HG02642 (cell line): Measurements from ENCODE around the gene CYFIP1.

Experiments
- ATAC-seq: cut with Tn5 transposase; IDR thresholded peaks from one replicate; pipeline ENCODE4 v1.9.1; 2021; ENCODE audit warnings: mild to moderate bottlenecking; ENCODE audit not compliant: unreplicated experiment, poor library complexity

Gene CYFIP1

DNA sequence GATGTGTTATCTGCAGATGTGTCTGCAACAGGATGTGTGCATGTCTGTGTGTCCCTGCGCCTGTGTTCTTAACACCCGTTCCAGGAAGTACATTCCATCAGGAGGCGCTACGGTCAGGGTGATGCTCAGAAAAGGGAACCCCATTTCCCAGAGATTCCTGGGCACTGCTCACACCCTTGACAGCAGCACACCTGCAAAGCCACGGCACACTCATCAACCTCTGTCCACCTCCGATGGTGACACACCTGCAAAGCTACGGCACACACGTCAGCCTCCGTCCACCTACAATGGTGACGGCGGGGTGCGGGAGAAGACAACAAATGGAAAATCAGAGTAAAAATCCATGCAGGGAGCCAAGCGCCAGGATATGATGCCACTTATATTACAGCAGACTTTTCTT, 86.3 kb downstream of the CYFIP1 start:
- no peak for ATAC-seq

DNA sequence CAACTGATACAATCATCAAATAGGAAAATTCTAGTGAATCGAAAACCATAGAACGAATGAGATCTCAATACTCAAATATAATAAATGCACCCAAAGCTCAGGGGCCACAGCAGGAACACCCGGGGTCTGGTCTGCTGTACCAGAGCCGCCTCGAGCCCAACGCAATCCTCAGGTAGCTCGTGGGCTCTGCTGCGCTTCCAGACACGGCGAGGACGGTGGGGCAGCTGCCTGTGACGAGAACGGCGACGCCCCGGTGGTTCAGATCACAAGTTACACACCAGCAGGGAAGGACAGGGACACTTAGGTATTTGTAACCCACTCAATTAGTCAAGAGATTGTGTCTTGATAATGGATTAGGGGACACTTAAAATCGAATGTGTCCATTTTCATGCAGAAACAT, 87.1 kb downstream of the CYFIP1 start:
- no peak for ATAC-seq

DNA sequence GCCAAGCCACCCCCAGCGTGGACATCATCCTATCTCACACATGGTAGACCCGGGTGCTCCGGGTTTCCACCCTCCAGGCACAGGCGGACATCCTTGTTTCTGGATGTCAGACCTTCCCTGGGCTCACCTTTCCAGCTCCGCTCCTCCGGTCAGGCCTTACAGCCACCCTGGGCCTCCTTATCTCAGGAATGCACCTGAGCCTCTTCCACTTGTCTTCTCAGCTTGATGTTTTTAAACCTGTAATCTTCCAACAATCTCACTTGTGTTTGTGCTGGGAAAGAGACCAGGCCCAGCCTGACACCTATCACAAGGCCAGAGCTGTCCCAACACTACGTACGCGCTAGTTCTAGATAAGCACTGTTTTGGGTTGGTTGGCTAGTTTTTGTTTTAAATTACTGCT, 87.8 kb downstream of the CYFIP1 start:
- no peak for ATAC-seq

DNA sequence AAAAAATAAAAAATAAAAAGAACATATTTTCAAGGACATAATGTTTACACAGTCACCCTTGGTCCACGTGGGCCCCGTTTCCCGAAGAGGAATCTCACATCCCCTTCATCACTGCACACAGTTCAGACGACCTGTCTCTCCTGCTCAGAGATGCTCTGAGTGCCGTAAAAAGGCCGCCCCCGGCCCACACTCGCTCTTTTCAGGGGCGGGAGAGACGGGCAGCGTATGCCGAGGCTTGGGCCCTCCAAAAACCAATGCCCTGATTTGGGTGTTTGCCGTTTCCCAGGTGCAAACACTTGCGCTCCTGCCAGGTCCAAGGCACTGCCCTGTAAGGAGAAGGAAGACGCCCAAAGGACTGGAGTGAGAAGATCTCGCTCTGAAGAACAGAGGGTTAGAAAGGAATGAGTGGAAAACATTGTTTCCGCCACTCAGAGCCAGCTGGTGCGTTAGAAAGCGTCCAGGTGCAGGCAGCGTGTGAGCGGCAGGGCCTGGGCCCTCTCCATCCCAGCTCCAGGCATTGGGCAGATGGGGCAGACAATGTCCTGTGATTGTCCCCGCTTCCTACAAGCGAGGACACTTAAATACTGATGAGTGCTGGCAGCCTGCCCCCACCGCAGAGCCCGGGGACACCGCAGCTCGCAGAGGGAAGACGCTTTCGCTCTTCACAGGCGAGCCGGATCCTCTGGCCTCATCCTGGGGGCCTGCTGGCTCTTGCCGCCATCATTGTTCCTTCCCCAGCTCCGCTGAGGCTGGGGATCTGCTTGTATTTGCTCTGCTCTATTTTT, 88.5 kb downstream of the CYFIP1 start:
- ATAC-seq, result no peak

DNA sequence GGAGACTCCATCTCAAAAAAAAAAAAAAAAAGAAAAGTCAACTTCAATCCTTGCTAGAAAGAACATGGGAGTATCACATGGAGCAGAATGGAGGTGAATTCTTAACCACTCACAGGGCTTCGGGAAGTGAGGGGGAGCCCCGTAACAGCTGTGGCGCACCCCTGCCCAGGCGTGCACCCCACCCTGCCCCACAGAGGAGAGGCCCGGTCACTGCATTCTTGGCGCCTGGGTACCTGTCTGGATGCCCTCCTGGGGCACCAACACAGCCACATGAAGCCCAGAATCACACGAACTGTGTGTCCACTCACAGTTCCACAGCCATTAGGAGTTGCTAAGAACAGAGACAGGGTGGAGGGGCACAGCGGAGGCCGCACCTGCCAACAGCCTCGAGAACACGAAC, 89.9 kb downstream of the CYFIP1 start:
- no peak for ATAC-seq

DNA sequence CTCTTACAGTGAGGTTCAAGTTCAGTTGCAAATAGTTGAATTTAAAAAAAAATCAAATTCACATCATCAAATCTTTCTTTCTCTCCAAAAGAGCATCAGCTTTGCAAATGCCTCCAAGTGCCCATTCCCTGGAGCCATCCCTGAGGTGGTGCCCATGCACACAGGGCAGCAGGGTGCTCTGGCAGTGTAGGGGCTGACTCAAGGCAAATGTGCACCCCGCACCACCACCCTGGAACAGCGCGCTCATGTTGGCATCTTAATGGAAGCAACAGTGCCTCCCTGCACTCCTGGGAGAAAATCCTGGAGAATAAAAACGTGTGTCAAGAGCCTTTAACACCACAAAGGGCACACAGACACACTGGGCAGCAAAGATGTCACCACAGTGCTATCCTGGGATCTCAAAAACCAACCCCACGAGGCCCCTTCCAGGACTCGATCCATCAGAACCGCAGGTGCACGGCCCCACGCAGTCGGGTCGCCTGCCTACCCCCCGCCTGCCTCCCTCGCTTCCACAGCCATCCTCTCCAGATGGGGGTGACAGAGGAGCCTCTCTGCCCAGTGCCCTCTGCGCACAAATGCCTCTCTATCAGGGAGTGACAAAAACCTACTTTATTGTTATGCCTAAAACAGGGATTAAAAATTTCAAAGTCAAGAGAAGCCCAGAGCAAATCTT, 90.9 kb downstream of the CYFIP1 start:
- no peak for ATAC-seq

DNA sequence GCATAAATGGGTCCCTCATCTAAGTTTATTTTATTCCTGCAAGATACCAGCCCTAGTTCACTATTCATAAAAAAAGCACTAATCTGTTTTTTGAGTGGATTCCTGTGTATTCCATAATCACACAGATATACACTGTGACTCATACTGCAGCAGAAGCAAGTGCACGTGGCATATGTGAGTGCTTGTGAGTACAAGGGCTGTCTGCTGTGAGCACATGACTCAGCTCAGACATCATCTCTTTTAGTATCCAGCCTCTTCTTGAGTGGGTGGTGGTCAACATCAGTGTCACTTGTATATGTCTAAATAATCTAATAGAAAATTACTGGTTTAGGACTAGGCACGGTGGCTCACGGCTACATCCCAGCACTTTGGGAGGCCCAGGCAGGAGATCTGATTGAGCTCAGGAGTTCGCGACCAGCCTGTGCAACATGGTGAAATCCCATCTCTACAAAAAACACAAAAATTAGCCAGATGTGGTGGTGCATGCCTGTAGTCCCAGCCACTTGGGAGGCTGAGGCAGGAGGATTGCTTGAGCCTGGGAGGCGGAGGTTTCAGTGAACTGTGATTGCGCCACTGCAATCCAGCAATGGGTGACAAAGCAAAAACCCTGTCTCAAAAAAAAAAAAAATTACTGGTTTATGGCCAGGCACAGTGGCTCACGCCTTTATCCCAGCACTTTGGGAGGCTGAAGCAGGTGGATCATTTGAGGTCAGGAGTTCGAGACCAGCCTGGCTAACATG, 91.9 kb downstream of the CYFIP1 start:
- no peak for ATAC-seq

DNA sequence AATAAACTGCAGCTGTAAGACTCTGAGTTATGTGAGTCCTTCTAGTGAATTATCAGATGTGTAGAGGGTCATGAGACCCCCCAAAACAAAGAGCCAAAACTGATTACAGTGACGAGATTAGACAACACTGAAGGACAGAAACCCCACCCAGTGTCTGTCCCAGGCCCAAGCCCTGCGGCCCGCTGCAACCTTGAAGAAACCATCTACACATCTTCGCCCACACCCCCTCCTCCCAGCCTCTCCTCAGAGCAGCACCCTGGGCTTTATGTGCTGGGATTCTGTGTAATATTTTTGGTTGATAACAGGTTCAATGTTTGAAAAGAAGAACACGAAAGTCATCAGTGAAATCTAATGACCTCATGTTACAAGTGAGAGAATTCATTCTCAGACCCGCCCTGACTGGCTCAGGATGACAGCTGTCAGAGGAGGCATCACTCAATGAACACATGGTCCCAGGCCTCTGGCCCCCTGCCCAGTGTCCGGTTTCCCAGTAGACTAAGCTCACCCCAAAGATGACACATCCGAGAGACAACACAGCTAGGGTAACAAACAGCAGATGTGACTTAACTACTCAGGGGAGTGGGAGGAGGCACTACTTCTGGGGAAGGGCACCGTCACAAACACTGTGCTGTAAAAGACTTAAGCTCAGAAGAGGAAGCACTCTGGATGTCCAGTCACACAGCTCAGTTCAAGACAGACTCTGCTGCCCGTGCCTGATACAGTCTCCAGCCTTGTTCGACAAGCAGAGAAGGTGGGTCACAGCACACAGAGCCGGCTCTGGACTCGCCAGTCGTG, 92.8 kb downstream of the CYFIP1 start:
- ATAC-seq, result no peak

DNA sequence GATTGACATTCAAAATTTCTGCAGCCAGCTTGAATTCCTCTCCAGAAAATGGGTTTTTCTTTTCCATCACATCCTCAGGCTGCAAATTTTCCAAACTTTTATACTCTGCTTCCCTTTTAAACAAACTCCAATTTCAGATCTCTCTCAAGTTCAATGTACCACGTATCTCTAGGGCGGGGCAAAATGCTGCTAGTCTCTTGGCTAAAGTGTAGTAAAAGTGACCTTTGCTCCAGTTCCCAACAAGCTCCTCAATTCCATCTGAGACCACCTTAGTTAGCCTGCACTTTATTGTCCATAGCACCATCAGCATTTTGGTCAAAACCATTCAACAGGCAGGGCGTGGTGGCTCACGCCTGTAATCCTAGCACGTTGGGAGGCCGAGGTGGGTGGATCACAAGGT, 95.0 kb downstream of the CYFIP1 start:
- ATAC-seq, result no peak

DNA sequence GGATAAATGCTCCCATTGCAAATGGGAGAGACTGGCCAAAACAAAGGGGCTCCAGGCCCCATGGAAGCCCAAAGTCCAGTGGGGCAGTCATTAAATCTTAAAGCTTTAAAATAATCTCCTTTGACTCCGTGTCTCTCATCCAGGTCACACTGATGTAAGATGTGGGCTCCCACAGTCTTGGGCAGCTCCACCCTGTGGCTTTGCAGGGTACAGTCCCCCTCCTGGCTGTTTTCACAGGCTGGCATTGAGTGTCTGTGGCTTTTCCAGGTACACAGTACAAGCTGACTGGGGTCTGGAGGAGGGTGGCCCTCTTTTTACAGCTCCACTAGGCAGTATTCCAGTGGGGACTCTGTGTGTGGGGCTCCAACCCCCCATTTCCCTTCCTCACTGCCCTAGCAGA, 95.8 kb downstream of the CYFIP1 start:
- ATAC-seq, result no peak

DNA sequence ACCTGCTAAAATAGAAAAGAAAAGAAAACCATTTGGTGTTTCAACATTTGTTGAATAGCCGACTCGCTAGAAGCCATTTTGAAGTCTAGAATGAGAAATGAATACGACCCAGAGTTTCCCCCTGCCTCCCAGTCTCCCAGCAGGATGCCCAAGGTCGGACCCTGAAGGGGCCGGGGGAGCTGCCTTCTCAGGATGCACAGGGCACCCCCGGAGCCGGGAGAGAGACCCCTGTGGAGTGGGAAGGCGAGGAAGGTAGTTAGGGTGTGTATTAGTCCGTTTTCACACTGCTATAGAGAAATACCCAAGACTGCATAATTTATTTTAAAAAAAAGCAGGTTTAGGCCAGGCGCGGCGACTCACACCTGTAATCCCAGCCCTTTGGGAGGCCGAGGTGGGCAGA, 97.0 kb downstream of the CYFIP1 start:
- ATAC-seq, result no peak

DNA sequence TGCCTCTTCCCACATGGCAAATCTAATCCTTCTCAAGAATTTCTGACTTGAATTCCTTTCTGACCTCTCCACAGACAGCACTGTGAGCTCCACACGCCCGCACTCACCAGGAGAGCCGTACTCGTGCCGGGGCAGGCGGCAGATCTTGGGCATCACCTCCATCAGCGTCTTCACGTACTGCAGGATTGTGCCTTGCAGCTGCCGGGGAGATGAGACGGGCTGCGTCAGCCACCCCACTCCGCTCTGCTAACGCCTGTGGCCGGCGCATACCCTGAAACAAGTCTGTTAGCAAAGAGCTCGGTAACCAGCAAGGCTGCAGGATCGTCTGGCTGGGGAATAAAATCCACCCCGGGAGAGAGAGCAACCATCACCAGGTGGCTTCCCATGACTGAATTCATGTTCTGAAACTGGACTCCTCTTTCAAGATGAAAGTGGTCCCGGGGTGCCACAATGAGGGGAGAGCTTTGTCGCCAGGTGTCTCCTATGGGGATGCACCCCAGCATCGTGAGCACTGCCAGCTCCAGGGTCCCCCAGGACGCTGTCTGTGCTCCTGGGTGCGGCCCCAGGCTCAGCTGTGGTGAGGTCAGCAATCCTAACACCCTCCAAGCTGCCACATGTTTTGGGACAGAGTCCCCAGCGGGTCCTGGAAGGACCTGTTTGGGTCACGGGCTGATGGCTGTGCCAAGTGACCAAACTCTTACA, 98.3 kb downstream of the CYFIP1 start:
- no peak for ATAC-seq

DNA sequence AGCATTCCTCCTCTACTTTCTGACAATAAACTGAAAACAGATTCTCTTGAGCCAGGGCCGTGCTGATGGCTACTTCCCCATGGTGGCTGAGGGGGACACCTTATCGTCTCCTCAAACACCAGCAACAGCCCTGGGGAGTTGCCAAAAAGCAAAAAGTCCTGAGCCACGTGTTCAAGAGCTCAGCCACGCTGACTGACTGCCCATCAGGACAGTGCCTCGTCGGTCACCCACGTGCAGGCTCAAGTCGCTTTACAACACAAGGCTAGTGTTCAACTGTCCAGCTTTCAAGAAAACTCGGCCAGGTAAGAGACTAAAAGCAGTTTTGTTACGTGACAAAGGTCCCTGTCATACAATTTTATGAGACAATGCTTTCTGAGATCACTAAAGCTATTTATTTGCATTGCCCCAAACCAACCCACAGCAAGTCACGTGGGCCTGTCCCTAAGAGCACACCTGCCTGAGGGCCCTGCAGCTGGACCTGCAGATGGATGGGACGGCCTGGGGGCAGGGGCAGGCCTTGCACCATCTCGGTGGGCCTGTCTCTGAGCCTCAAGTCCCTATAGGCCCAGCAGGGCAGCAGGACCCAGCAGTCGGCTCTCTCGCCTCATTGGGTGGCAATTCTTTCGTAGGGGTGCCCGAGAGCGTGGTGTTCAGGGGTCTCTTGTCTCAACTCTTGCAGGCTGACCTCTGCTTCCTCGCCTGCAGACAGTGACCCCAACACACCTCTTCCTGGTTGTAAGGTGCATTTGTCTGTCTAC, 99.0 kb downstream of the CYFIP1 start:
- no peak for ATAC-seq

DNA sequence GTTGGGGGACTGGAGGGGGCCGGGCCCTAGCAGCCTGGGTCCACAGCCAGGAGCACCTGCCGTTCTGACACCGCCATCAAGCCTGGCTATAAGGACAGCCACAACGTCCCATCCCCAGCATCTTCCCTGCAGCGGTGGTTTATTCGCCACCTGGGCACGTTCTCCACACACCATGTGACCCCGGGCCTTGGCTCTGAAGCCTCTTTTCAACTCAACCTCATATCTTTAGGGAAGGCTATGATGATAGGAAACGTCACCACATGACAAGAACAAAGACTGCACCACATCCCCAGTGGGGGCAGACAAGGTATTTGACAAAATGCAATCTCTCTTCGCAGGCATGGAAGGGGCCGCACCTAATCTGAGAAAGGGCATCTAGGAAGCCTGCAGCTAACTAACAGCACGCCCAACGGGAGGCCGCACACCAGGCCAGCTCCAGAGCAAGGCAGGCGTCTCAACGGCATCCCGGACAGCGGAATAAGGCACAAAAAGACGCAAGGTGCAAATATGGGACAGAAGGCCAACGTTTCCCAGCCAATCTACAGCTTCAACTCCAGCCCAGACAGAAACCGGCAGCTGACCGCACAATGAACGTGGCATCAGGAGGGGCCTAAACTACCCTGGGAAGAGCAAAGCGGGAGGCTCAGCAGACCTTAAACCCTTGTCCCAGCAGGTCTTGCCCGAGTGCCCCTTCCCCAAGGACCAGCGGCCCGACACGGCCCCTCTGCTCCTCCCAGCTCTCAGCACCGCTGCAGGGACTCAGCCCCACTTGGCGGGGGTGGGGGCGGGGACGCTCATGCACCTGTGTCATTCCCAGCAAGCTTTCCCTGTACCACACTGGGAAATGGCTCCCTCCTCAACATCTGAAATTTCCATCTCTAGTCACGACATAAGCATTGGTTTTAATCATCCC, 99.8 kb downstream of the CYFIP1 start:
- no peak for ATAC-seq

DNA sequence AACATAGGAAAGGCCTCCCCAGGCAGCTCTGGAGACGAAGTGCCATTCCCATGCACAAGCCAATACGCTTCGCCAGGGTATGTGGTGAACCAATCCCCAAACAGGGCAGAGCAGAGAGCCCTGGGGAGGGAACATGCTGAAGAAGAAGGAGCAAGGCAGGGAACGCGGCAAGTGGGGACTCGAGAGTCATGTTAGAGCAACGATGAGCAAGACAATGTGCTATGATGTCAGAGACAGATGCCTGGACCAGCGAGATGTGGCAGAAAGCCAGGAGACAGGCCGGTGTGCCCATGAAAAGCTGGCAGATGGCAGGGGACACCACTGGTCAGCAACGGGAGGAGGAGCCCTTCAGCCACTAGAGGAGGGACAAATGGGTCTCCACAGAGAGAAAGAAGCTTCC, 102.1 kb downstream of the CYFIP1 start:
- no peak for ATAC-seq

DNA sequence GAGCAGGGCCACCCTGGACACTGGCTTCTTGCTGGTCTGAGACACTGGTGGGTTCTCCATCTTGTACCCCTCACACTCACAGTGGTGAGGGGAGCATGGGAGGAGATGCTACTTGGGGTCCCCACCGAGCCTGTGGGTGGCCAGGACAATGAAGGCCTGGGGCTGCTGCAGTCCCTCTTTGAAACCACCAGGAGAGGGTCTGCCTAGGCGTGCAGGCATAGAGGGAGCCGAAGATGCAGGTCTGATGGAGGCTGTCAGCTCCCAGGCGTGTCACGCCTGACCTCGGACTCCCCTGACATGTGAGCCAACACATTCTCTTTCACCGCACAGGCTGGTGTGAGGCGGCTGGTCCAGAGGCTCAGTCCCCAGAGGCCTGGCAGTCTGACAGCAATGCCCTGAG, 102.6 kb downstream of the CYFIP1 start:
- no peak for ATAC-seq

DNA sequence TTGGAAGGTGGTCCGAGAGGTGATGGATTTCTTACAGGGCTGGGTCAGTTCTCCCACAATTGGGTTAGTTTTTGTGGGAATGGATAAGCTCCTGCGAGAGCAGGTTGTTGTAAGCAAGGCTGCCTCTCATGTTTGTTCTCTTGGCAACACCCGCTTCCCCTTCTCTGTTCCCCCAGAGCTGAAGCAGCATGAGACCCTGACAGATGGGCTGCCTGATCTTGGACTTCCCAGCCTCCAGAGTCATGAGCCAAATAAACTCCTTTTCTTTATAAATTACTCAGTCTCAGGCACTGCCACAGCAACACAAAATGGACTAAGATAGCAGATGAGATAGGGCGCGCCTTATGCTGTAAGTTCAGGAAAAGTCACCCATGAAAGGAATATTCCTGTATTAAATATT, 103.1 kb downstream of the CYFIP1 start:
- ATAC-seq, result no peak

DNA sequence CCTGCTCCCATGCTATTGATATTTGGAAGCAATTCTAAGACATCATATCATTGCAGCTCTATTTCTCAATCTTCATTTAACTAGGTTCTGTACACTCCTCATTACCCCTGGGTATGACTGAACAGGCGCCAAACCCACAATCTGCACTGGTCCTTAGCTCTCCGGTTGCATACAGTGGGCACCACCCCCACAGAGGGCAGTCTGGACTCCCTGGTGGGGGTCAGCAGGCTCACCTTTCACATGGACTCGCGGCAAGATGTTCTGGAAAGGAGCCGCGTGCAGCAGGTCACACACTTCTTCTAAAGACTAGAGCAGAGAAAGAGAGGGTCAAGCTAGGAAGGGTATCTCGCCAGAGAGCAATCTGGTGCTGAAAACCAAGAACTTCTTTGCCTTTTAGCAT, 105.2 kb downstream of the CYFIP1 start:
- no peak for ATAC-seq
